Daoy (cell line): ENCODE results near the gene FER. TPM values are rescaled to one million over a fixed set of nuclear protein-coding genes. Genes with fewer than 3 reads are reported as not detected.
A peak's percentile ranks its signal among the peaks of the same experiment; 100 is the strongest.
"Not testable (repeated sequence)": the region's sequence is repeated elsewhere in the genome, so short reads cannot be mapped to it uniquely, and the experiment has no call there.

ENCODE experiments used
- DNase-seq: peaks from one replicate; pipeline ENCODE4 v3.0.0-alpha.2; 2015; ENCODE audit warnings: low read depth
- total RNA-seq: library from RNA; depleted of rRNA; stranded (reverse); fragments of >200 nt; shearing (Covaris generic); gene quantifications from 2 replicates; pipeline ENCODE4 v1.2.3, GENCODE V29; 2014

The FER gene
- total RNA-seq, 1 experiment from 2014 or later, result 21.0 TPM

- no peak for DNase-seq
Observed at GRCh38 chr5:108747111-108747773, 455 bp upstream of the FER start.

GRCh38 chr5:108748401-108749127, 867 bp downstream of the FER start:
- DNase-seq, result peak; percentile 100

GRCh38 chr5:108749128-108749861, 1.6 kb downstream of the FER start:
- DNase-seq, result peak; percentile 42

GRCh38 chr5:108753331-108753730, 5.6 kb downstream of the FER start:
- DNase-seq, result no peak

GRCh38 chr5:108753877-108754276, 6.2 kb downstream of the FER start:
- DNase-seq, result peak; percentile 66

- no peak for DNase-seq
Observed at GRCh38 chr5:108760512-108760911, 12.8 kb downstream of the FER start.

GRCh38 chr5:108762660-108763059, 15.0 kb downstream of the FER start:
- DNase-seq, result no peak

- DNase-seq, result no peak
Observed at GRCh38 chr5:108763222-108763916, 15.7 kb downstream of the FER start.

- no peak for DNase-seq
Observed at GRCh38 chr5:108765647-108766046, 17.9 kb downstream of the FER start.

GRCh38 chr5:108766916-108767315, 19.2 kb downstream of the FER start:
- not testable (repeated sequence) for DNase-seq

- no peak for DNase-seq
Observed at GRCh38 chr5:108769352-108769751, 21.7 kb downstream of the FER start.

- DNase-seq, result no peak
Observed at GRCh38 chr5:108772626-108773025, 24.9 kb downstream of the FER start.

GRCh38 chr5:108773330-108773729, 25.6 kb downstream of the FER start:
- DNase-seq, result no peak

- DNase-seq, result not testable (repeated sequence)
Observed at GRCh38 chr5:108774079-108774478, 26.4 kb downstream of the FER start.

- DNase-seq, result not testable (repeated sequence)
Observed at GRCh38 chr5:108777582-108777981, 29.9 kb downstream of the FER start.

- DNase-seq, result not testable (repeated sequence)
Observed at GRCh38 chr5:108784577-108784976, 36.9 kb downstream of the FER start.

- DNase-seq, result no peak
Observed at GRCh38 chr5:108786806-108787483, 39.2 kb downstream of the FER start.

GRCh38 chr5:108788142-108788541, 40.4 kb downstream of the FER start:
- DNase-seq, result no peak

GRCh38 chr5:108793207-108793606, 45.5 kb downstream of the FER start:
- no peak for DNase-seq

- DNase-seq, result not testable (repeated sequence)
Observed at GRCh38 chr5:108794349-108794748, 46.7 kb downstream of the FER start.

- no peak for DNase-seq
Observed at GRCh38 chr5:108797396-108797795, 49.7 kb downstream of the FER start.
